Adrenal gland (tissue), 12 donors: ENCODE results near the gene OR1M1. TPM values are rescaled to one million over a fixed set of nuclear protein-coding genes. Genes with fewer than 3 reads are reported as not detected.
"Not testable (repeated sequence)": the region's sequence is repeated elsewhere in the genome, so short reads cannot be mapped to it uniquely, and the experiment has no call there.

Experiments
- DNase-seq, 7 donors: peaks; one replicate each; pipeline ENCODE4 v3.0.0-alpha.2; 2019 to 2020
- H3K27ac ChIP-seq, 5 donors: fragments of 200-600 bp; sonication (generic) in 4 of 5; 1 replicate in 3 of 5; 2 replicates in 2 of 5; pipeline versions ENCODE4 v1.5.1 to v1.8.0; 2016 to 2020; ENCODE audit warnings: mild to moderate bottlenecking in 1 of 5
- H3K27me3 ChIP-seq: fragments of 200-600 bp; 2 replicates; pipeline ENCODE4 v1.8.0; 2021
- H3K36me3 ChIP-seq, 2 donors: fragments of 200-600 bp; replicated peaks in 1 of 2; 1 replicate in 1 of 2; 2 replicates in 1 of 2; pipeline versions ENCODE4 v1.5.1 to v1.8.0; 2018 to 2022
- H3K4me1 ChIP-seq, 2 donors: fragments of 200-600 bp; replicated peaks in 1 of 2; 1 replicate in 1 of 2; 2 replicates in 1 of 2; pipeline versions ENCODE4 v1.5.1 to v1.8.0; 2018 to 2021
- H3K4me3 ChIP-seq, 4 donors: fragments of 200-600 bp; sonication (generic) in 3 of 4; one replicate each; pipeline ENCODE4 v1.5.1; 2016 to 2018
- H3K9me3 ChIP-seq, 3 donors: fragments of 200-600 bp; sonication (generic) in 1 of 3; replicated peaks in 1 of 3; 1 replicate in 2 of 3; 2 replicates in 1 of 3; pipeline versions ENCODE4 v1.5.1 to v1.8.0; 2016 to 2021
- CTCF ChIP-seq, 6 experiments: fragments of 450-650 bp in 4 of 6; fragments of 200-600 bp in 2 of 6; sonication (generic) in 1 of 6; IDR thresholded peaks; 1 replicate in 5 of 6; 2 replicates in 1 of 6; pipeline versions ENCODE4 v1.5.1 to v1.8.0; 2016 to 2021; ENCODE audit warnings: antibody characterized with exemption in 6 of 6, mild to moderate bottlenecking in 2 of 6, moderate library complexity in 1 of 6
- POLR2A ChIP-seq, 2 donors: fragments of 450-650 bp; IDR thresholded peaks; one replicate each; pipeline ENCODE4 v1.6.1; 2017; ENCODE audit warnings: antibody characterized with exemption in 2 of 2, mild to moderate bottlenecking in 2 of 2, moderate library complexity in 1 of 2
- WGBS, 4 donors: extraction: QIAGEN DNeasy Blood & Tissue Kit in 2 of 4; methylation state at CpG; one replicate each; pipeline versions ENCODE4 v1.1.5 to v1.1.7; 2013 to 2017; 5-methylcytosine and 5-hydroxymethylcytosine counted together
- intact Hi-C, 2 donors: fragments of 100-400 bp; cut with DNase I; formaldehyde crosslinking; loops; one replicate each; pipeline versions ENCODE4 v1.14.1 to v1.15.0; 2022 to 2023
- polyA plus RNA-seq, 3 donors: library from polyadenylated mRNA; stranded (reverse); fragments of 200-250 nt in 2 of 3; fragments of 350-450 nt in 1 of 3; fragmentation: Illumina TruSeq in 1 of 3; extraction: RNeasy Lipid Tissue Mini Kit (QIAGEN cat#74804) in 1 of 3; gene quantifications; one replicate each; pipeline ENCODE4 v1.2.3, GENCODE V29; 2013 to 2014
- total RNA-seq, 9 donors: library from RNA; depleted of rRNA in 4 of 9; stranded (reverse); fragments of >200 nt in 4 of 9; fragments of 120-200 nt in 1 of 9; fragmentation: NEBNext Ultra II Directional in 1 of 9; extraction: Animal tissue kit (Norgen Biotek cat#: 25700) in 1 of 9; gene quantifications; one replicate each; pipeline versions ENCODE4 v1.1.0 to v1.2.4, GENCODE V29; 2013 to 2023
- donor health status: healthy with polysubstance abuse.
- donor health status: Bipolar disorder and iron deficiency.
- donor health status: DM: yes; HTN: yes; CAD: no.
- donor health status: DM: no; HTN: no; CAD: no.
- donor health status: DM: no; HTN: no; CAD: no.
- donor health status: DM: yes; HTN: yes; CAD: no.

OR1M1 gene
- total and polyA plus RNA-seq, 12 donors = not detected

- Histone ChIP-seq H3K9me3 (no peaks in the 10 kb centered on the region), H3K36me3 (no peaks in the 10 kb centered on the region), H3K27me3 (no peaks in the 10 kb centered on the region), H3K4me3 (no peak overlapping the region), H3K4me1 (no peaks in the 10 kb centered on the region), H3K27ac (no peak overlapping the region)
- intact Hi-C loops = no loop called here
- DNase-seq = no peak
- WGBS, 4 donors = 75 to 84% (median 83%) methylated on average over 4 of the region's 4 CpGs
- TF ChIP-seq POLR2A (IDR thresholded peaks at IDR 0.05) (no peak), CTCF (IDR thresholded peaks at IDR 0.05) (no peak)
These were observed 34.0 kb upstream of the OR1M1 start for GRCh38 chr19:9052894-9053293.

GRCh38 chr19:9053674-9054073 is 33.2 kb upstream of the OR1M1 start:
- DNase-seq, H3K27me3 ChIP-seq, H3K4me1 ChIP-seq, intact Hi-C loops, H3K9me3 ChIP-seq, H3K36me3 ChIP-seq, H3K27ac ChIP-seq, H3K4me3 ChIP-seq: not testable (repeated sequence)
- WGBS, 4 donors = 89 to 94% (median 94%) methylated on average over 6 of the region's 6 CpGs

GRCh38 chr19:9054207-9054606 is 32.7 kb upstream of the OR1M1 start:
- Histone ChIP-seq H3K4me1 (no peaks in the 10 kb centered on the region), H3K36me3 (no peaks in the 10 kb centered on the region), H3K27me3 (no peaks in the 10 kb centered on the region), H3K4me3 (no peak overlapping the region), H3K27ac (no peak overlapping the region), H3K9me3 (no peaks in the 10 kb centered on the region)
- DNase-seq = no peak
- TF ChIP-seq POLR2A (IDR thresholded peaks at IDR 0.05) (no peak), CTCF (IDR thresholded peaks at IDR 0.05) (no peak)
- 73 to 82% (median 77%) methylated on average over 8 of the region's 8 CpGs for WGBS, 4 donors
- intact Hi-C loops = no loop called here

GRCh38 chr19:9054765-9055164 is 32.1 kb upstream of the OR1M1 start:
- H3K27me3 ChIP-seq = no peaks in the 10 kb centered on the region
- H3K4me3 ChIP-seq = no peak overlapping the region
- no peak for DNase-seq
- intact Hi-C loops = no loop called here
- H3K36me3 ChIP-seq = no peaks in the 10 kb centered on the region
- TF ChIP-seq CTCF (IDR thresholded peaks at IDR 0.05) = no peak
- no peak for TF ChIP-seq POLR2A (IDR thresholded peaks at IDR 0.05)
- no peaks in the 10 kb centered on the region for H3K4me1 ChIP-seq
- 35 to 43% (median 38%) methylated on average over 7 to 8 of the region's 8 CpGs for WGBS, 4 donors
- no peak overlapping the region for H3K27ac ChIP-seq
- no peaks in the 10 kb centered on the region for H3K9me3 ChIP-seq

- H3K27ac ChIP-seq, intact Hi-C loops: not testable (repeated sequence)
- WGBS, 4 donors = 90 to 95% (median 94%) methylated on average over 9 of the region's 9 CpGs
These were observed 30.7 kb upstream of the OR1M1 start for GRCh38 chr19:9056131-9056530.

More at GRCh38 chr19:9056131-9056530, 30.7 kb upstream of the OR1M1 start:
- H3K9me3 ChIP-seq, H3K4me1 ChIP-seq, H3K4me3 ChIP-seq, H3K36me3 ChIP-seq, DNase-seq, H3K27me3 ChIP-seq: not testable (repeated sequence)
